CD4-positive, alpha-beta T cell treated with Interleukin-2 at 100 ng/mL for 4 hours (primary cell): ENCODE data around the gene ABCB4.

ENCODE experiments used
- DNase-seq: peaks from one replicate; pipeline ENCODE4 v3.0.0-alpha.2; 2020; ENCODE audit warnings: low spot score

The ABCB4 gene

GRCh38 chr7:87475359-87476178 is at the start of gene ABCB4:
ABCB4 (minus strand) TSS chr7:87475680; CDS start chr7:87475465, 215 bp downstream.
- no peak for DNase-seq

- no peak for DNase-seq
These were observed 43.3 kb upstream of the ABCB4 start for GRCh38 chr7:87518735-87519134.

DNA sequence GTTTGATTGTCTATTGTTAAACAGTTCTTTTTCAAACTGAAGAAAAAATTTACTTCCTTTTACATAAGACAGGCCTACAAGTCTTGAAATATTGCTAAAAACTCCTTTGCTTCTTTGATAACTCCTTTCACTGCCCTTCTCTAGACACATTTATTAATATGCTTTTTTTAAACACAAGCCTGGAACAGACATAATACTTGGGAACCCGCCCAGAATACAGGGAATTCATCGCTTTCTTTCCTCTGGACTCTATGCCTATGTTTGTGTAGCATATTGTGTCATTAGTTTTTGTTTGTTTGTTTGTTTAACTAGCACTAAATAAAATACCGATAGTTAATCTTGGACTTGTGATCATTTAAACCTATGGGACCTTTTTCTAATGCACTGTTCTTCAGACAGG is 42.4 kb upstream of the ABCB4 start:
- DNase-seq = no peak

DNA sequence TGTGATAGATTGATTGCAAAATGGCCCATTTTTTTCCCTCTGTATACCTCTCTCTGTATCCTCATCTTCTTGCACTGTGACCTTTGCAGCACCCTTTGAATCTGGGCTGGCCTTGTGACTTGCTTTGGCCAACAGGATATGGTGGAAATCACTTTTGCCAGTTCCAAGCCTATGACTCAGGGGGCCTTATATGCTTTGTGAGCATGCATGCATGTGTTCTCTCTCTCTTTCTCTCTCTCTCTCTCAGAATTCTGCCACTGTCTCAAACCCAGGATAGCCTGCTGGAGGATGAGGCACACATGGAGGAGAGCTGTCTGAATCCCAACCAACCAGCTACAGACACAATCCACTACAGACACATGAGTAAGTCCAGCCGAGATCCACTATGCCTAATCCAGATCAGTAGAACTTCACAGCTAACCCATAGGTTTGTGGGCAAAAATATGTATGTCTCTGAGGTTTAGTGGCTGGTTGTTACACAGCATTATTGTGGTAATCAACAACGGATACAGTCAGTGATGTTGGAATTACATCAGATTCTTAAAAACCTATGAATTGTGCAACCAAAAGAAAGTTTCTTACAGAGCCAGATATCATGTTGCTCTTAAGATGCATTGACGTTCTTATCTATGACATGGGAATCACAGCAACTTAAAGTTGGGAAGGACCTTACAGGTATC is 41.8 kb upstream of the ABCB4 start:
- DNase-seq = no peak

GRCh38 chr7:87513735-87514335 is 38.4 kb upstream of the ABCB4 start:
- no peak for DNase-seq

DNA sequence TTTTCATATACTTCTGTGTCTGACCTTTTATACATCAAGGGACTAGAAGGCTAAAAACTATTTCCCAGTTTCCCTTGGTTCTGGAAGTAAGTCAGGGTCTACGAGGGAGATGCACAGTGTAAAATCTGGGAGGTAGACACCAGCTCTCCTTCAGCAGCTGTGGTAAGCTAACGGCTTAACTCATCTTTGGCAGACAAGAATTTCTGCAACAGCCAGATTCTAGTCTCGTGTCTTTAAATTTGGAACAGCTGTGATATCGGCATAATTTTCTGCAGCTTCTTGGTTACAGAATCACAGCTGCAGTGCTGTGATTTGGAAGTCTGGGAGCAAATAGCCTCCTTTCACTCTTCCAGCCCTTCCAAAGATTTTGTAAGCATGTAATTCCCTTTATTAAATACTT is 37.4 kb upstream of the ABCB4 start:
- no peak for DNase-seq

DNA sequence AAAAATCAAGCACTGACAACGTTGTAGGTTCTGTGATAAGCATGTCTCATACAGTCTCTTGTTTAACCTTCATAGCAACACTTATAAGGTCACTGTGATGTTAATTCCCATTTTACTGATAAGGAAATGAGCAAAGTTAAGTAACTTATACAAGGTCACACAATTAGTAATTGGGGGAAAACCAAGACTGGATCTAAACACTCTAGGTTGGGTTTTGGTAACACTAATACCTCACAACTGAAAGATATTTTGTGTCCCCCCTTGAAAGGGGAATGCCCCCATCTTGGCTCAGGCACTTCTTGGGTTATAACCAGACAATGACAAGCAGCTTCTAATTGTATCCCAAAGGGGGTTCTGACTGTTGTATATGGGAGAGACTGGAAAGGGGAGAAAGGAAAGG is 36.0 kb upstream of the ABCB4 start:
- DNase-seq = no peak

DNA sequence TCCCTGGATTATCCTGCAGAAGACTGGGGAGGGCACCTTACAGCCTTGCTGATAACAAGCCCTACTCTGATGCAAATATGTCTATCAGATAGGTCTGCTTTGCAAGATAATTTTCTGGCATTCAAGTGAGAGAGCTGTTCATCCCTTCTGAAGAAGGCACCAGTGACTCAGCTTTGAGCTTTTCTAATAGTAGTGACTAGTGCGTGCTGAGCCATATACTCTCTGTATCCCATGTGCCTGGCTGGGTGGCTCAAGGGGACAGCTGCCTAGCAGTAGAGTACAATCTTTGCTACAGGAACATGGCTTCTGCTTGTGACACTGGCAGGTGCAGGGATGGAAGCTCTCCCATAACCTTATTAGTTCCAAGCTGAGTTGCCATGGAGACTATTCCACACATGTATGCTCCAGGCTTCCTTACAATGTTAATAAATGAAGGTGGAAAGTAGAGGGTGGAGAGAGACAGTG is 35.0 kb upstream of the ABCB4 start:
- no peak for DNase-seq

DNA sequence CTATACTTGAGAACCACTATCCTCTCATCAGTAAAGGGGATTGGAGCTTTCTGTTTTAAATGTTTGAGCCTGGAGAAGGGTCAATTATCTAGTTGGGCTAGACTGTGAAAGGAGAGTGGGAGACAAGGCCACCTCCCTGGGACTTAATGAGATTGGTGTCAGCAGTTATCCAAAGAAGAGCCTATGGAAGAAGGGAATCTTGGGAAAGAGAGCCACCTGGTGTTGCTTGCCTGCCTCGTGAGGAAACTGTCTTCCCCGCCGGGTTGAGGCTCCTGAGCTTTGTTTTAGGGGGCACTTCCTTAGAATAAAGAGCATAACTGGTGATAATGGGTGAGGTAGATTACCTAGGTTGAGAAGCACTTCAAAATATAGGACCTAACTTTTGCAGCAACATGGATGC is 32.0 kb upstream of the ABCB4 start:
- no peak for DNase-seq

DNA sequence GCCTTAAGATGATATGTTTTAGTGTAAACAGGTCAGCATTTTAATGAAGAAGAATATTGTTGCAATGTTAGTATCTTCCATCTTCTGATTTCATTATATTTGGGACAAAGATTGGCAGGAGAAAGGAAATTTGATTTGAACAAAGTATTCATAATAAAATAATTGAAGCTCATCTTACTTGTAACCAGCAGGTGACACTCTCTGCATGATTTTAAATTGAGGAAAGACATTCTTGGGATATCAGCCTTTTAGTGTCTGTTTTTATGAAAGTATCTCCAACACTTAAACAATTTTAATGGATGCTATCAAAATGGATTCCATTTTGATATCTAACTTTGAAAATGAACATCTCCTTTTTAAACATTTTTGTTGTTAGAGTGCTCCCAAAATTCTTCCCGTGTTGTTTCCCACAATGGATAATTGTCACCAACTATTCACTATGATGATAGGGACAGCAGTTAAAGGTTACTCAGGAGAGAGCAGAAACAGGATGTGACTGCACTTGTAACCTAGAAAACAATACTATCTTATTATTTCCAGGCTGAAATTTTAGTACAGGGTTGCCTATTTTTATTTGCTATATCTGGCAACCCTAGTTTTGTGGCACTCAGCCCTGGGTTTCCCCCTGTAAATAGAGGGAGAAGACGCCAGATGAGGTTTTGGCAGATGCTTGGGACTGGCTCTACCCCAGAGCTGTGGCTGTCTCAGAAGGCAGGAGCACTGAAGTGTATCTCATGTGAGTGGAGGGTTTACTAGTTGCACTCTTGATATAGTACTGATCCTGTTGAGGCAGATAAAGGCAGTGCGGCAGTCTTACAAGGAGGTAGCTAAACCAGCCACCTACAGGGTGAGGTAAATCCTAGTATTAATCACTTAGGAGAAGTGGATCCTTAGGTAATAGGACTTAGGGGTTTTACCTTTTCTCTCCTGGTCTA is 31.0 kb upstream of the ABCB4 start:
- no peak for DNase-seq

DNA sequence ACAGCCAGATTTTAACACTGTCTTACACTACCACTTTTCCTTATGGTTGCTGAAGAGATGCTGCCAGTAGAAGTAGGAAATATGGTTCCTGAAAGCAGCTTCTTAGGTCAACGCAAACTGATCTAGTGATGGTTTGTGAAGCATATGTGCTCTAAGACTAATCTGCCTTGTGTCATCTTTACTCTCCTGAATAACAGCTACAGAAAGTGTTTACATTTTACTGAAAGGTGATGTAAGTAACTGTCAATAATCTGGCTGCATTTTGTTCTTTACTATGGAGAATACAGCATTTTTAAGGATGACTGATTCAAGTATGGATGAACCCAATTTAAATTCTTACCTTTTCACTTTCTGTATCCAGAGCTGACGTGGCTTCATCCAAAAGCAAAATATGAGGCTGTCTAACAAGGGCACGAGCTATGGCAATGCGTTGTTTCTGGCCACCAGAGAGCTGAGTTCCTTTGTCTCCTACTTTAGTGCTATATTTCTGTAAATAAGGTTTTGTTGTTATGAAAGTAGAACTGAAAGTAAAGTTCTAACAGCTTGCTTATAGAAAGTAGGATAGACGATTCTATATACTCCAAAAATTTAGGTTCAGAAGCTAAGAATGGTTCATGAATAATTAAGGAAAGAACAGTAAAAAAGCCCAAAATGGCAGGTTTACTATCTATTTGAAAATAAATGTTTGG is 30.2 kb upstream of the ABCB4 start:
- no peak for DNase-seq

GRCh38 chr7:87505122-87505521 is 29.6 kb upstream of the ABCB4 start:
- DNase-seq = no peak

- no peak for DNase-seq
These were observed 24.0 kb upstream of the ABCB4 start for GRCh38 chr7:87499494-87499893.

DNA sequence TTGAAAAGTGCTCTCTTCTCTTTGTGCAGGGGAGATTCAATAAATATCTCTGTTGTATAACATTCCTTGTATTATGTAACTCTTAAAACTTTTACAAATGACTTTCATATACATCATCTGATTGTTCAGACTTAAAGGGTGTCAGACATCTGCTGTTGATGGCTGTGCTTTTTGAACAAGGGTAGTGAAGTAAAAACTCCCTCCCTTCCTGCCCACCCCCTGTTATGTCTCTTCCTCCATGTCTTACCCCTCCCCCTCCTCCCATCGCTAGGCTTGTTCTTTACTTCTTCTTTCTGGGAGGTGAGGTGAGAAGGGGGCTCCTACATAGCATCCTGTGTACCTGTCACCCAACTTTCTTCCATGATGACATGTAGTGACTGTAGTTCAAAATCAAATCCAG is 23.4 kb upstream of the ABCB4 start:
- no peak for DNase-seq

- DNase-seq = no peak
These were observed 22.0 kb upstream of the ABCB4 start for GRCh38 chr7:87497482-87497881.

GRCh38 chr7:87495366-87495765 is 19.9 kb upstream of the ABCB4 start:
- DNase-seq = no peak

- no peak for DNase-seq
These were observed 19.0 kb upstream of the ABCB4 start for GRCh38 chr7:87494454-87494853.

DNA sequence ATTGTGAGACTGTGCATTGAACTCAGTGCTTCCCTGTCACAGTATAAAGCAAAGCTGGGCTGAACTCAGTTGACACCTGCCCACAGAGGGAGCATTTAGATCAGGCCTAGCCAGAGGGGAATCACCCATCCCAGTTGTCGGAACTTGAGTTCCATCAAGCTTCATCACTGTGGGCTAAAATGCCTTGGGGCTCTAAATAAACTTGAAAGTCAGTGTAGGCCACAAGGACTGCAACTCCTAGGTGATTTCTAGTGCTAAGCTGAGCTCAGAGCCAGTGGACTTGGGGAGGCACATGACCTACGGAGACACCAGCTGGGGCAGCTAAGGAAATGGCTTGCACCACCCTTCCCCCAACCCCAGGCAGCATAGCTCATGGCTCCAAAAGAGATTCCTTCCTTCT is 7.7 kb upstream of the ABCB4 start:
- DNase-seq = no peak

- no peak for DNase-seq
These were observed 6.6 kb upstream of the ABCB4 start for GRCh38 chr7:87482115-87482514.

DNA sequence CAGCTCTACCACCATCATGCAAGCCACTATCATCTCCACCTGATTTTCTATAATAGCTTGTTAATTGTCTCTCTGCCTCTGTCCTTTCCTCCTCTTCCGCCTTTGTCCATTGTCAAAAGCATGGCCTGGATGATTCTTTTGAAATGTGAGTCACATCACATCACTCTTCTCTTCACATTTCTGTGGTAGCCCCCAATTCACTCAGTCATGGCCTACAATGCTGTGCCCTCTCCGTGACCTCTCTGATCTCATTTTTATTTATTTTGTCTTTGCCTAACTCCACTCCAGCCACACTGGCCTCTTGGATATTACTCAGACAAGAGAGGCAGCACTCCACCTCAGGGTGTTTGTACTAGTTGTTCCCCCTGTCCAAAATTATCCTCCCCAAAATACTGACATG is 4.9 kb upstream of the ABCB4 start:
- no peak for DNase-seq

GRCh38 chr7:87479951-87480350 is 4.5 kb upstream of the ABCB4 start:
- no peak for DNase-seq

DNA sequence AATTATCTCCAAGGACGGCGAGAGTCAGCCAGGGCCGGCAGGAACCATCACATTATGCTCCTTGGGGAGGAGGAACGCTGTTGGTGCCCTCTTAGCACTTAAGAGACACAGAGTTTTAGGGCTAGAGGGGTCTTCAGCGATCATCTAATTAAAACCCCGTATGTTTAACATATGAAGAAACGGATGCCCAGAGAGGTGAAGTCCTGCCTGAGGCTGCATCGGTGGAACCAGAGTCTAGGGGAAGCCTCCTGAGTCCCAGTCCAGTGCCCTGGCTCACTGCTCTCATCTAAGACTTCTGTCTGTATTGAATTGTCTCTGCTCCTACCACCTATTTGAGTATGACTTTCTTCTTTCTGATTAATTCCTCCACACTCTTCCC is 688 bp upstream of the ABCB4 start:
- no peak for DNase-seq
